Neural cell (in vitro differentiated cells): Measurements from ENCODE around the gene FAM241A. TPM values are rescaled to one million over a fixed set of nuclear protein-coding genes. Genes with fewer than 3 reads are reported as not detected.

Source experiments
- H2AFZ ChIP-seq: fragments of 200-600, 300-800 bp; sonication (generic), shearing (Covaris generic); 2 replicates; pipeline ENCODE4 v1.6.0; 2014; ENCODE audit warnings: low read depth, mild to moderate bottlenecking, antibody characterized with exemption, low read length, moderate library complexity
- H3F3A ChIP-seq: fragments of 200-600 bp; shearing (Covaris generic); 2 replicates; pipeline ENCODE4 v1.6.1; 2016; ENCODE audit warnings: mild to moderate bottlenecking, moderate library complexity, mixed read lengths, antibody characterized with exemption, low read length; ENCODE audit not compliant: insufficient read depth, poor library complexity, severe bottlenecking
- H3K27ac ChIP-seq: fragments of 200-600, 300-800 bp; sonication (generic), shearing (Covaris generic); 2 replicates; pipeline ENCODE4 v1.5.1; 2014; ENCODE audit warnings: mild to moderate bottlenecking, low read length, moderate library complexity
- H3K27me3 ChIP-seq: fragments of 300-800, 200-600 bp; sonication (generic), shearing (Covaris generic); 2 replicates; pipeline ENCODE4 v1.6.0; 2014; ENCODE audit warnings: mild to moderate bottlenecking, low read depth, low read length, moderate library complexity; ENCODE audit not compliant: insufficient read depth
- H3K36me3 ChIP-seq: fragments of 300-800, 200-600 bp; sonication (generic), shearing (Covaris generic); 2 replicates; pipeline ENCODE4 v1.5.1; 2014; ENCODE audit warnings: mild to moderate bottlenecking, antibody characterized with exemption, low read length, moderate library complexity; ENCODE audit not compliant: insufficient read depth
- H3K4me2 ChIP-seq: fragments of 300-800, 200-600 bp; sonication (generic), shearing (Covaris generic); 2 replicates; pipeline ENCODE4 v1.6.0; 2014; ENCODE audit warnings: mild to moderate bottlenecking, low read length
- H3K4me3 ChIP-seq: fragments of 300-800, 200-600 bp; sonication (generic), shearing (Covaris generic); 2 replicates; pipeline ENCODE4 v1.5.1; 2014; ENCODE audit warnings: mild to moderate bottlenecking, low read length, moderate library complexity
- H3K79me2 ChIP-seq: fragments of 200-600 bp; shearing (Covaris generic); replicated peaks from 2 replicates; pipeline ENCODE4 v1.6.0; 2014; ENCODE audit warnings: mild to moderate bottlenecking, low read length, moderate library complexity; ENCODE audit not compliant: insufficient read depth
- H3K9ac ChIP-seq: fragments of 300-800, 200-600 bp; sonication (generic), shearing (Covaris generic); 2 replicates; pipeline ENCODE4 v1.6.1; 2016; ENCODE audit warnings: mild to moderate bottlenecking, low read length, mixed read lengths
- H3K9me2 ChIP-seq: fragments of 200-600 bp; shearing (Covaris generic); 2 replicates; pipeline ENCODE4 v1.6.1; 2016; ENCODE audit warnings: mild to moderate bottlenecking, low read length, mixed read lengths; ENCODE audit not compliant: insufficient read depth
- H3K9me3 ChIP-seq: fragments of 200-600, 300-800 bp; sonication (generic), shearing (Covaris generic); 2 replicates; pipeline ENCODE4 v1.6.1; 2016; ENCODE audit warnings: mild to moderate bottlenecking, mixed run types, low read length, moderate library complexity, mixed read lengths
- H4K20me1 ChIP-seq: fragments of 200-600 bp; shearing (Covaris generic); 2 replicates; pipeline ENCODE4 v1.6.1; 2016; ENCODE audit warnings: mild to moderate bottlenecking, mixed run types; ENCODE audit not compliant: insufficient read depth
- CTCF ChIP-seq: fragments of 450-650 bp; IDR thresholded peaks from 2 replicates; pipeline ENCODE4 v1.5.1; 2014; ENCODE audit warnings: antibody characterized with exemption, mild to moderate bottlenecking, moderate library complexity; ENCODE audit not compliant: poor library complexity, severe bottlenecking
- EP300 ChIP-seq: fragments of 450-650 bp; conservative IDR thresholded peaks from 2 replicates; pipeline ENCODE4 v1.6.1; 2014; ENCODE audit warnings: antibody characterized with exemption, mild to moderate bottlenecking, moderate library complexity; ENCODE audit not compliant: poor library complexity, severe bottlenecking
- EZH2 ChIP-seq: fragments of 200-600, 300-800 bp; shearing (Covaris generic), sonication (generic); IDR thresholded peaks from 2 replicates; pipeline ENCODE4 v1.6.1; 2014; ENCODE audit warnings: antibody characterized with exemption, low read length, borderline replicate concordance, mild to moderate bottlenecking; ENCODE audit not compliant: insufficient read depth, poor library complexity, severe bottlenecking
- MXI1 ChIP-seq: fragments of 450-650 bp; conservative IDR thresholded peaks from 2 replicates; pipeline ENCODE4 v1.6.1; 2014; ENCODE audit warnings: antibody characterized with exemption, mild to moderate bottlenecking; ENCODE audit not compliant: poor library complexity, severe bottlenecking
- POLR2AphosphoS5 ChIP-seq: IDR thresholded peaks from 2 replicates; pipeline ENCODE4 v1.6.1; 2012
- RAD21 ChIP-seq: fragments of 450-650 bp; conservative IDR thresholded peaks from 2 replicates; pipeline ENCODE4 v1.6.1; 2014; ENCODE audit warnings: antibody characterized with exemption, mild to moderate bottlenecking, moderate library complexity
- REST ChIP-seq: IDR thresholded peaks from 2 replicates; pipeline ENCODE4 v1.6.1; 2012; ENCODE audit warnings: borderline replicate concordance
- SMC3 ChIP-seq: fragments of 450-650 bp; conservative IDR thresholded peaks from 2 replicates; pipeline ENCODE4 v1.6.1; 2014; ENCODE audit warnings: antibody characterized with exemption, mild to moderate bottlenecking, moderate library complexity; ENCODE audit not compliant: poor library complexity
- TAF1 ChIP-seq: IDR thresholded peaks from 2 replicates; pipeline ENCODE4 v1.6.1; 2012; ENCODE audit warnings: low read depth
- polyA plus RNA-seq: library from polyadenylated mRNA; depleted of rRNA; stranded (reverse); fragments of >200 nt; gene quantifications from 2 replicates; pipeline ENCODE4 v1.2.3, GENCODE V29; 2014

Gene FAM241A
- polyA plus RNA-seq, 1 donor from 2014 or later: 0.59 TPM

GRCh38 chr4:112185740-112186670 is 40.8 kb downstream of the FAM241A start:
- no peaks in the 10 kb centered on the region for H3K79me2 ChIP-seq
- H3K9me2 ChIP-seq: no peaks in the 10 kb centered on the region
- no peaks in the 10 kb centered on the region for H3K9me3 ChIP-seq
- H3K4me2 ChIP-seq: no peak overlapping the region
- no peak overlapping the region for H2AFZ ChIP-seq
- H3K9ac ChIP-seq: no peak overlapping the region
- H3F3A ChIP-seq: no peaks in the 10 kb centered on the region
- no peak overlapping the region for H3K27ac ChIP-seq
- no peak overlapping the region for H3K4me3 ChIP-seq
- H3K36me3 ChIP-seq: no peaks in the 10 kb centered on the region
- no peaks in the 10 kb centered on the region for H3K27me3 ChIP-seq
- TF ChIP-seq EP300 (no peak), CTCF (no peak), MXI1 (no peak), RAD21 (no peak), REST (no peak), SMC3 (no peak), EZH2 (no peak), POLR2AphosphoS5 (no peak), TAF1 (no peak)
- H4K20me1 ChIP-seq: no peaks in the 10 kb centered on the region

GRCh38 chr4:112189754-112190153 is 44.5 kb downstream of the FAM241A start:
- no peak overlapping the region for H3K9ac ChIP-seq
- TF ChIP-seq EZH2: no peak
- TF ChIP-seq MXI1: no peak
- TF ChIP-seq POLR2AphosphoS5: no peak
- no peak for TF ChIP-seq CTCF
- no peak for TF ChIP-seq TAF1
- no peak for TF ChIP-seq REST
- no peak for TF ChIP-seq SMC3
- no peak for TF ChIP-seq EP300
- TF ChIP-seq RAD21: no peak

More at GRCh38 chr4:112189754-112190153, 44.5 kb downstream of the FAM241A start:
- H3K79me2 ChIP-seq: no peaks in the 10 kb centered on the region
- H3K27ac ChIP-seq: no peak overlapping the region
- H2AFZ ChIP-seq: no peak overlapping the region
- no peaks in the 10 kb centered on the region for H3K9me2 ChIP-seq
- no peaks in the 10 kb centered on the region for H3K27me3 ChIP-seq
- H3K9me3 ChIP-seq: no peaks in the 10 kb centered on the region
- H4K20me1 ChIP-seq: no peaks in the 10 kb centered on the region
- H3F3A ChIP-seq: no peaks in the 10 kb centered on the region
- H3K36me3 ChIP-seq: no peaks in the 10 kb centered on the region
- H3K4me3 ChIP-seq: no peak overlapping the region
- H3K4me2 ChIP-seq: no peak overlapping the region
